GM21576 (cell line): ENCODE measurements around the gene SND1.
"Not testable (repeated sequence)": the region's sequence is repeated elsewhere in the genome, so short reads cannot be mapped to it uniquely, and the experiment has no call there.

Experiments
- ATAC-seq: cut with Tn5 transposase; IDR thresholded peaks from one replicate; pipeline ENCODE4 v1.9.1; 2021; ENCODE audit warnings: mild to moderate bottlenecking, moderate library complexity; ENCODE audit not compliant: unreplicated experiment

SND1 gene

DNA sequence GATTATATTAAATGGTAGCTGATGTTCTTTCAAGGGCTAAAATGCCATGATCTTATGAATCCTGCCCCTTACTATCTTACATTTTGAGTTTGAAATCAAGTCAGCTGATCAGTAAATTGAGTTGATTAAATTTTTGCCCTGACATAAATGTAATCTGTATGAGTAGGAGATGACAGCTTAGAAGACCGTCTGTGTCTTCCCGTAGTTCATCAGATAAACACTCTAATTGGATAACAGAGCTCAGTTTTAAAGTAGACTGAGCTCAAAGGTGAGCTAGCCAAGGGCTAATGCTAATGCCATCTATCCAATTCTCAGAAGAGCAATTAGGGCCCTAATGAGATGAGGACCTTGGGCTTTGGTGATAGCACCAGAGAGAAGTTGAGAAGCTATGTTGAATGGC lies 296.3 kb downstream of the SND1 start:
- no peak for ATAC-seq

DNA sequence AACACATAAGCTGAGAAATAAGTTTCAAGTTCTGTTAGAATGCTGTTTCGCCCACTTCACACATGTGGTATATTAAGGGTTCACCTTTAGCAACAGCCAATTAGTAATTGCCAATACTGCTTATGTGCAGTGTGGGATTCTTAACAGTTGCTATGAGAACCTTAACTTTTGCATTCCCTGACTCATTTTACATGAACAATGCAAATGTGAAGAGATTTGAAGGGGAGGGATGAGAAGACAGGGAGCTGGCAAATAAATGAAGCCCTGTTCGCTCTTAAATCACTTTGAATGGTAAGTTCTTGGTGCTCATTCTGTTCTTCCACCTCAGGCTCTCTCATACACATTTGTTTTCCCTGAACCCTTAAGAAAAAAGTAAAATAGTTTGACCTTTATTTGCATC lies 296.9 kb downstream of the SND1 start:
- ATAC-seq, result no peak

DNA sequence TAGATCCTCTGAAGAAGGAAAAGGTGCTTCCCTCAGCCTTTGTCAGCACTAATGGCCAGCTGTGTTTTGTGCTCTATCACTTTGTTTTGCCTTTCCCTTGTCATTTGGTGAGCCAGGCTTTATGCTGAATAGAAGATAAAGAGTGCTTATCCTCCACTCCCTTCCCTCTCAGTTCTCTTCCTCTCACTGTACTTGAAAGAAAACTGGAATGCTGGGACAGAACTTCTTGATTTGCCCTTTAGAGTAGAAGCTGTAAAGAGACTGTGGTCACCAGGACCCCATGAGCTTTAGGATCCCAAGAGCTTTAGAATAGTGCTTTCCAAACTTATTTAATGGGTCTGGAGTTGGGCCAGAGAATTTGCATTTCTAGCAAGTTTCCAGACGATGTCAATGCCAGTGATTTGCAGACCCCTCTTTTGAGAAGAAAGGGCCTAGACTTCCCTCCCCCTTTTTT lies 297.8 kb downstream of the SND1 start:
- no peak for ATAC-seq

DNA sequence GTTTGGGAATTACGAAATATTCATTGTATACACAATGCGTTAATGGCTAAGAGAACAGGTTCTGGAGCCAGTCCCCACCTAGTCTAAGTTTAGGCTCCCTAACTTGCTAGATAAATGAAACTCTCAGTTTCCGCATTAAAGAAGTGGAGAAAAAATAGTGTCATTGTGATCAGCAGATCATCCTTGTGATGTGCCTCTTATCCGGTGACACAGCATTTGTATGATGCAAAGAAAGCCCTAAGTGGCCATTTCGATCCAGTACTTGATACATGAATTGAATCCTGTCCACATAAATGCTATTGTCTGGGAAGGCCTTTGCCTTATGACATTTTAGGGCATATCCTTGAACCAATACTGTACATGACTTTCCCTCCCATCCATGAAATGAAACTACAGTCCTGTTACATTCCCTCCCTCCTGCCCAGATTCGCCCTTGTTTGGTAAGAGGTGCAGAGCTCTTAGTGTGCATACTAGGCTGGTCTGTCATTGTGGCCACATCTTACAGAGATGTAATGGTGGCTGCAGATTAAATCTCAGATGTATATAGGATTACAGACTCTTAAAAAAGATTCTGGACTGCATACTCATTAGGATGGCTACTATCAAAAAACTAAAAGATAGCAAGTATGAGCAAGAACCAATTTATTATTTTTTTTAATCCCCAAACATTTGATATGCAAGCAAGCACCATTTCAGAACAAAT lies 298.4 kb downstream of the SND1 start:
- no peak for ATAC-seq

DNA sequence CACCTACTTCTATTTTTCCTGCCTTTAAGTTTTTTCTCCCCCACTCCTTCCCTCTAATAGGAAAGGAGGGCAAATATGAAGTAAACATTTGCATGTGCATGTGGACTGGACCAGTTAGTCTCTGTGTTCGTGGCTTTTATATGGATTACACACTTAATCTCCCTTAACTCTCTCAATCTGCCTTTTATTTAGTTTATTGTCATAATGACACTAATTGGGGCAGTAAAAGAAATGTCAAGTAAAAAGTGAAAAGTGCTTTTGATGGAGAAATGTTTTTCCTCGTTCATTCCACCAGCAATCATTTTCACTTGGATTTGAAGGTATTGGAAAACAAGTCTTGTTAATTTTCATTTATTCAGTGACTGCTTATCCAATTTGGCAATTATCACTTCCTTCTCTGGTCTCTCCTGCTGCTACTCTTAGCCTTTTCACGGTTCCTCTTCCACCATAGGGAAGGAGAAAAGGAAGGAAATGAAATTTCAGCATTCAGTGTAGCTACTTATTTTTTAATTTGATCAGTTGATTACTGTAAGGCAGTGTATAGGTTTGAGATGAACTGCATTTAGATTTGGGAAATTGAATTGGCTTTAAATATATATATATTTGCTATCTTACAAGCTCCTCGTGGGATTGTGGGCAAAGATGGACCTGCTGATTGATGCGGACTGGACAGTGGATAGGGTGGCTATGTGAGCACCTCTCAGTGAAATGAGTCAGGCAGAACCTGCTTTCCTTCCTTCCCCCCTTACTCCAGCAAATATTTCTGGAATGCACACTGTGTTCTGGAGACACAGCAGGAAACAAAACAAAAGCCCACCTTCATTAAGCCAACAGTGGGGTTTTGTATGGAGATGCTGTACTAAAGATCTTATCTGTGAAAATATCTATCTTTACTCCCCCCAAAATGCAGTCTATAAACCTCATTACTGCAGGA lies 301.7 kb downstream of the SND1 start:
- ATAC-seq, result no peak

DNA sequence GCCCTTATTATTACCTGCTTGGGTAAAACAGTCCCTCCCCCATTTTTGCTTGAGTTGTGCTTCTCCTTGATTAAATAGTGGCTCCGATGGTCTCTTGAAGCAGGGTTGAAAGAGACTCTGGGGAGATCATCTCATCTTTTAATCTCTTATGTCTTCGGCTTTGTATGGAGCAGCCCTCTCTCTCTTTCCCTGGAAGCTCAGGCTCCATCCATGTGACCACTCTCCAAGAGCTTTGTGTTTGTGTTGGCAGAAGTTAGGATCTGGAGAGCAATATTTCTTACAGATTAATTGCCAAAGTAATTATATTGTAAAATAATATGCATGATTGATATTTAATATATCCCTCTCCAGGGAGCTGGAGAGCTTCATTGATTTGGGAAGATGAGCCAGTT lies 302.4 kb downstream of the SND1 start:
- no peak for ATAC-seq

DNA sequence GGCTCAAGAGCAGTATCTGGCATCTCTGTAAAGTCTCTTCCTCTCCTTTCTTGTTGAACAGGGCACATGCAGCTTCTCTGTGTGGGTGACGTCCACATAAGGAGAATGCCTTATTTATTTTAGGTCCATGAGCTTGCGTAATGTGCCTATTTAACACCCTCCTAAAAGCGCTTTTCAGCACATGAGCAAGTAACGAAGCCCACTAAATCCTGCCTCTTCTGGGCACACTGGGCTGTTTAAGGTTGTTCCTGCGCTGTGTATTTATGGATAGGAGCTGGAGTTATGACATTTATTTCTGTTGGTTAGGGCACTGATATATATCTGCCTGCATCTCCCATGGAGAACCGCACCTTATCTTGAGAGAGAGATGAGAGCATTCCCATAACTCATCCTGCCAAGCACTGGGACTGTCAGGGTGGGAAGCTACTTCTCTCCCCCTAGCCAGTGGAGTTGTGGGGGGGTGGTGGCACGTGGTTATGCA lies 303.1 kb downstream of the SND1 start:
- no peak for ATAC-seq

DNA sequence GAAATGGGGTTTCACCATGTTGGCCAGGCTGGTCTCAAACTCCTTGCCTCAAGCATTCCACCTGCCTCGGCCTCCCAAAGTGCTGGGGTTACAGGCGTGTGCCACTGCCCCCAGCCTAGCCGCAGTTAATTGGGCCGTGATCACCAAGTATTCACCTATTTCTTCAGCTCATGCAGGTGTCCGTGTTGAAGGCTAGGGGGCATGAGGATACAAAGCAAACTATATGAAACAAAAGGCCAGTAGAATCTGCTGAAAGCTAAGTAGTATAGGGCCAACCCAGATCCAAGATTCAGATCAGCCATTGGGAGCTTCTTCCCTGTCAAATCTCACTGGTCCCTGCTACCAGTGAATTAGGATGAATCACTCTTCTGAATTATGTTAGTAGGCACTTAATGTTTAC lies 305.9 kb downstream of the SND1 start:
- no peak for ATAC-seq

DNA sequence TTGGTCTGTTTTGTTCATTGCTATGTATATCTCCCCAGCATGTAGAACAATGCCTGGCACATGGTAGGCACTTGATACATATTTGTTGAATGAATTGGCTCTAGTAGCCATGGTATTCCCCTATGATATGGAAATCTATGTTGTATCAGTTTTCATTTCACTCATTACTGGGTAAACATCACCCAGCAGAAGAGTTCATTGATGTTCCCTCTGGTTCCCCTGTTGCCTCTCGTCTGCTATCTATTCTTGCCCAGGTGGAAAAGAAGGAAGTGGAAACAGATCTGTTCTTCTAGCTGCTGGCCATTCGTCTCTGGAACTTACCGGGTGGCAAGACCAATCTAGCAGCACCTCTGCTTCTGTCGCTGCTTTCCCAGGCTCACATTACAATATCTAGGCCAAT lies 307.8 kb downstream of the SND1 start:
- no peak for ATAC-seq

DNA sequence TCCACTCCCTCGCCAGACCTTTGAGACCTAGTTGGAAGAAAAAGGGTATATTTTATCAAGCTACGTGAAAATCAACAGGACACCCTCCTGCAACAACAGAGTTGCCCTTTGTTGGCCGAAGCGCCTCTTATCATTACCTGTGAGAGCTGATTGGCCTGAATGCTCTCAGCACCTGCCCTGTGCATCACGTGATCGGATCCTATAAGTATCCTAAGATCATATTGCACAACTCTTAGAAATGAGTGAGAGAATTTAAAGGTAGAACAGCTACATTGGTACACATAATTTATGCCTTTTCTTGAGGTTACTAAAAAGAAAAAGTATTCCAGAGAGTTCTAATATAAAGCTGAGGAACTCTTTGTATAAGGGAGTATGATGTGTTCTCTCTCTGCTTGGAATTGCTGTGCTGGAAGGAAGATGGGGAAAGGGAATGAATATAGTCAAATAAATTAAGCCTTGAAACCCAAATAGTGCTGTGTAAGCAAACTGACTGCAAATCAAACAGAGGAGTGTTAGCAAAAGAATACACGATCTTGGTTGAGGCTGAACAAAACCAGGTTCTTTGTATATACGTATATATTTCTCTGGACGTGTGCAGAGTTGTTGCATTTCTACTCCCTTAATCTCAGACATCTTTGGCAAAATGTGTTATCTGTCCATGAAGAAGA lies 309.9 kb downstream of the SND1 start:
- ATAC-seq, result no peak

DNA sequence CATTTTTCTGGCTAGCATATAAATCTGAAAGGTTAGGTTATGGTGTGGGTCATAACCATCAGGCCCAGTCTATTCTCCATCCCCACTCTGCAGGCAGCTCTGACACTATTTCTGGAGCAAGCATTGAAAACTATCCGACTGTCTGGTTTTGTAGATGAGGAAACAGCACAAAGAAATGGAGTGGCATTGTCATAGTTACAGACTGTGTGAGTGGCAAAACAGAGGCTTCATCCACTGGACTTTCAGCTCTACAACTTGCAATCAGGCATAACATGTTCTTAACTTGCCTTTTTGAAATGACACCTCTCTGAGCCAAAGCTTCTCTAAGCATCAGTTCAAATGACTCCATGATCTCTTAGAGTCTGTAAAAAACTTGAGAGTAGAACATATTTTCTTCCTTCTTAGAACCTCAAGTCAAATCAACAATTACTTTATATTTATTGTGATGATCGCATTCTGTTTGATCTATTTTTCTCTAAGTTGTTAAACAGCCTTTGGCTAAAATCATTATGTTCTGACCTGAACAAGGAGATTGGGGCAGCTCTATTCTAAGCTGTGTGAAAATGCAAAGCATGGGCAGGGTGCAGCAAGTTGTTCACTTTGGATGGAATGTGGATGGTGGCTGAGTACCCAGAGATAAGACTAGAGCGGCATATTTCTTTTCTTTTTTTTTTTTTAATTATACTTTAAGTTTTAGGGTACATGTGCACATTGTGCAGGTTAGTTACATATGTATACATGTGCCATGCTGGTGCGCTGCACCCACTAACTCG lies 310.8 kb downstream of the SND1 start:
- no peak for ATAC-seq

DNA sequence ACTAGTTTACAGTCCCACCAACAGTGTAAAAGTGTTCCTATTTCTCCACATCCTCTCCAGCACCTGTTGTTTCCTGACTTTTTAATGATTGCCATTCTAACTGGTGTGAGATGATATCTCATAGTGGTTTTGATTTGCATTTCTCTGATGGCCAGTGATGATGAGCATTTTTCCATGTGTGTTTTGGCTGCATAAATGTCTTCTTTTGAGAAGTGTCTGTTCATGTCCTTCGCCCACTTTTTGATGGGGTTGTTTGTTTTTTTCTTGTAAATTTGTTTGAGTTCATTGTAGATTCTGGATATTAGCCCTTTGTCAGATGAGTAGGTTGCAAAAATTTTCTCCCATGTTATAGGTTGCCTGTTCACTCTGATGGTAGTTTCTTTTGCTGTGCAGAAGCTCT lies 311.9 kb downstream of the SND1 start:
- not testable (repeated sequence) for ATAC-seq

DNA sequence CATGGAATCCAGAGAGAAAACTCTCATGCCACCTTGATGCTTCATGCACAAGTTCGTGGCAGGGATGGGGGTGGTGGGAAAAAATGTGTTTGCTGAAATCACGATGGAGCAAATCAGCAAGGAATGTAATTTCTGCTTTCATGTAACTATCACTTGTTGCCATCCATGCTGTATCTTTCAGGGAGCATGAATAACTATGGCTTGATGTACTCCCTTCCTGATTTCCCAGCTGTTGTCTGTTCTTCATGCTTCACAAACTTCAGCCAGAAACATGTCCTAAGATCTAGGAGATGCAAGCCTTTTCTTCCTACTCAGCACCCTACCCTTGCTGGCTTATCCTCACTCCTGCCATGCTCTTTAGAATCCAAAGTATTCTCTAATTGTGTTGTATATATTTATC lies 315.3 kb downstream of the SND1 start:
- ATAC-seq, result no peak

DNA sequence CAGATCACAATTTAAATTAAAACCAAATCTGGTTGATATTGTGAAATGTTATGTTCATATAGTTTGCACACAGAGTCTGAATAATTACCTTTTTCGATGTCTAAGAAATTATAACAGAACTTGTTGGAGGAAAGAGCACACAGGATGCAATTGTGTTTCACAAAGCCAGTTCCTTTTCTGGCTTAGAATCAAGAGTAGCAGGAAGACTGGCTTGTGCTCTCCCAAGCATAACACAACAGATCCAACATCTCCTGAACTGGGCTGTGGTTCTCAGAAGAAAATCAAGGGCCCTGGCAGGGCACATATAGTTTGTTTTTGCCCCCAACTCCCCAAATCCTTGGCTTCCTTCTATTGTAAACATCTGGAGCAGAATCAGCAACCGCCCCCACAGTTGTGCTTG lies 316.6 kb downstream of the SND1 start:
- no peak for ATAC-seq

DNA sequence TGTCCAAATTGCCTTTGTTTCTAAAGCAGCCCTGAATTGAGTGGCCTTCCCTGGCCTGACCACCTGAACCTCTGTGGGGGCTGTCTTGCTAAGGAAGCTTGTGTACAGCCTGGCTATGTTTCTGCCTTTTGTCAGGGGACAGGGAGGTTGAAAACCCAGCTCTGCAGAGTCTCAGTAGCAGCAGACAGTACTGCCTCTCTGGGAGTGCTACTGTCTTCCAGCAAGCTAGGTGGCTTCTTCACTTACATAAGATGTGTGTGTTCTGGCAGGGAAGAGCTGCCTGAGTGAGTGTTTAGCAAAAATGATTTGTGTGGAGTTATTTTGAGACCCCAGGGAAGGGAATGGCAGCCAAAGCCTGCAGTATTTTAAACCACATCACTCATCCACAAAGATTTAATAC lies 321.8 kb downstream of the SND1 start:
- ATAC-seq, result no peak

DNA sequence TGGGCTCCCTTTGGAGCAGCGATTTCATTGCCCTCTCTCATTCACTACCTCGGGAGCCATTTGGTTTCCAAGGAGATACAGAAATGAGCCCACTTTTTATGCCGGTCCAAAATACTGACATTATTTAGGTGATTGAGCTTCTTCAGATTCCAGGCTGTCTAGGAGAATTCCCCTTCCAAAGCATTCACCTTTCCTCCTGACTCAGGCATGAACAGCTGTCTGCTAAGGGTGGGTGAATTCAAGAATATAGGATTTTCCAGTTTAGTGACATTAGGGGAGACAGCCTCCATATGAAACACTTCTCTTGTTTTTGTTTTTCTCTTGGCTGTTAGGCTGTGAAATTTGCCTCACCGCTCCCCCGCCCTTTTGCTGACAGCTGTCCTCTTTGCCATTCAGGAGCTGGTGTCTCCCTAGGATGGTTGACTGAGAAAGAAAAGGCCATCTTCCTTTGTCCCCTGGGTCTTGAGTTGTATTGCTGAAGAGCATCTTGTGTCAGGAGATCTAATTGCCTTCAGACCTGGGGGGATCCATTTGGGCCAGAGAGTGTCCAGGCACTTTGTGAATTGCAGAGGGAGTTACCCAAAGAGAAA lies 322.5 kb downstream of the SND1 start:
- ATAC-seq, result no peak

DNA sequence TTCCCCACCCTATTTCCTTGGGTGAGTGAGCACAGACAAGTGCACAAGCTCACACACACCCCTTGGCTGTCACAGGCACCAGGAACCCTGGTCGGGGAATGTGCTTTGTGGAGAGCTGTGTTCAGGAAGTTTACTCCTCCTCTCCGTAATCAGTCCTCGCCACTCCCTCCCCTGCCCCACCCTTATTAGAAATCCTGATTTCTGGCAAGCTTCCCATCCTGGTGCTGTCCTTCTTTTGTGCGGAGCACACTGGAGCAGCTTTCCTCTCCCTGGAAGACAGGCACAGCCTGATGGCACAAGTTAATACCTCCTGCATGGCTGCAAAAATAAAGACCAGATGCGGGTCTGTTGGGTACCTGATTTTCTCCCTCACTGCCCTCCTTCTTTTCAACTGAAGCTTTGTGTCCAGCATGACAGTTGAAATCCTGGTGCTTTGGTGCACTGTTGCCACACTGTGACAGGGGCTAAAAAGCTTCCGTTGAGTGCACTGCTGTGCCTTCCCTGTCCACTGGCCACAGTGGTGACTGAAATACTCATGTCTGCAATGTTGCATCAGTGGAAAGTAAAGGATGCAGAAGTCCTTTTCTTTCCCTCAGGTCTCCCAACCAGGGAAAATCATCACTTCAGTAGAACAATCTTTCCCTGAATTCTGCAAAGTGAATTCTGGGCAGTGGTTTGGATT lies 324.2 kb downstream of the SND1 start:
- no peak for ATAC-seq

DNA sequence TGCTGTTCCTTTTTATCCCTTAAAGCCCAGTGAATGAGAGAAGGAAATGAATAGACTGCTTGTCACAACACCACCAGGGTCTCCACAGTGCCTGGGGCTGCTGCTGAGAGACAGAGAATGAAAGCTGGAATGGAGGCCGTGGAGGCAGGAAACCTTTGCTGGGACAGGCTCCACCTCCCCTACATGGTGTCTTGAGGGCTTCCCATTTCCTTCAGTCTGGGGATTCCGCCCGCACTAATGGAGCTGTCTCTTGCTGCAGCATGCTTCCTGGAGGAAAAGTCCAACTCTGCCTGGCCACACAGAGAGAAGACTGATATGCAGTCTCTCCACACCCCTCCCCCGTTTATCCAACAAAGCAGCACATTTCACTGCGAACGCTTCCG lies 324.7 kb downstream of the SND1 start:
- ATAC-seq, result no peak

DNA sequence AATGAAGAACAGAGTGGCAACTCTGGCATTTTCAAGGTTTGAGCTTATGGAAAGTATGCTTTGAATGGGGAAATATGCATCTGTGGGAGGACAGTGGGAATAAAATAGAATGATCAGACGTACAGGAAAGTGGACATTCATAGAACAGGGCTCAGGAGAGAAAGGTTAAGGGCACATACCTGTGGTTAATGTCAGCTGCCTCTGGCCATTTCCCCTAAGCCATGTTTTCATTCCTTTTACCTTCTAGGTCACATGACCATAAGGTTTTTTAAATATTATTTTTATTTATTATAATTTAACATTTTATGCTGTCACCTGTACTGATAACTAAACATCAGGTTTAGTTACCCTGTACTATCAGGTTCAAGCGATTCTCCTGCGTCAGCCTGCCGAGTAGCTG lies 326.4 kb downstream of the SND1 start:
- ATAC-seq, result no peak
